HCT116 (cell line): Measurements from ENCODE around the gene WFDC6. TPM values are rescaled to one million over a fixed set of nuclear protein-coding genes. Genes with fewer than 3 reads are reported as not detected.

ENCODE experiments used
- ATAC-seq: fragments of 200-7000 bp; cut with Tn5 transposase; 2 replicates; pipeline ENCODE4 v1.9.1; 2020; ENCODE audit warnings: mild to moderate bottlenecking, moderate library complexity
- BruUV-seq: library from RNA; stranded (reverse); fragments of 400-500 nt; replicated peaks from 2 replicates; lab custom pipeline; 2021; lab: Mats Ljungman, UMichigan
- CTCF ChIA-PET: fragments of 300-600 bp; sonication (Branson Sonifier 250); formaldehyde crosslinking; loops from one replicate; lab custom pipeline; 2021; ENCODE audit warnings: antibody characterized with exemption; lab: Charles Lee
- POLR2A ChIA-PET: fragments of 300-600, 350-600 bp; sonication (Branson Sonifier 250); formaldehyde crosslinking; loops from one replicate; lab custom pipeline; 2021; ENCODE audit warnings: antibody characterized with exemption; lab: Charles Lee
- RAD21 ChIA-PET, 2 experiments: fragments of 300-600 bp; sonication (Branson Sonifier 250); formaldehyde crosslinking; loops; one replicate each; lab custom pipeline; 2023; ENCODE audit warnings: low total read pairs in 2 of 2; ENCODE audit not compliant: uncharacterized antibody in 2 of 2, unreplicated experiment in 2 of 2, low non-redundant PET in 1 of 2; lab: Charles Lee
- DNase-seq: peaks from one replicate; pipeline ENCODE4 v3.0.0-alpha.2; 2010; ENCODE audit warnings: low read depth, low spot score
- H2AFZ ChIP-seq: fragments of 200-600 bp; shearing (Covaris generic), sonication (generic); 2 replicates; pipeline ENCODE4 v1.6.1; 2017; ENCODE audit warnings: low read depth, mixed run types, mixed read lengths, antibody characterized with exemption, low read length; ENCODE audit not compliant: poor library complexity, severe bottlenecking
- H3K27ac ChIP-seq: 2 replicates; pipeline ENCODE4 v1.5.1; 2012; ENCODE audit warnings: low read depth, low read length
- H3K27me3 ChIP-seq: fragments of 200-600 bp; sonication (generic); 2 replicates; pipeline ENCODE4 v1.6.1; 2016; ENCODE audit warnings: mixed run types, low read length, mixed read lengths; ENCODE audit not compliant: insufficient read depth
- H3K36me3 ChIP-seq, 2 experiments: fragments of 200-500 bp in 1 of 2; fragments of 200-600 bp in 1 of 2; sonication (Bioruptor generic) in 1 of 2; sonication (generic) in 1 of 2; 2 replicates each; pipeline versions ENCODE4 v1.5.1 to v1.6.1; 2014 to 2016; ENCODE audit warnings: low read length in 2 of 2, inconsistent platforms in 1 of 2, mixed read lengths in 1 of 2, mixed run types in 1 of 2; ENCODE audit not compliant: insufficient read depth in 2 of 2, control insufficient read depth in 1 of 2
- H3K4me1 ChIP-seq, 2 experiments: fragments of 200-600 bp in 1 of 2; sonication (generic) in 1 of 2; 2 replicates each; pipeline versions ENCODE4 v1.5.1 to v1.6.1; 2012 to 2017; ENCODE audit warnings: low read length in 2 of 2, inconsistent platforms in 1 of 2, mild to moderate bottlenecking in 1 of 2, mixed read lengths in 1 of 2, mixed run types in 1 of 2, moderate library complexity in 1 of 2; ENCODE audit not compliant: insufficient read depth in 2 of 2, control insufficient read depth in 1 of 2
- H3K4me2 ChIP-seq: fragments of 200-600 bp; sonication (generic); 2 replicates; pipeline ENCODE4 v1.6.1; 2017; ENCODE audit warnings: mixed run types, low read length, mixed read lengths
- H3K4me3 ChIP-seq, 2 experiments: fragments of 200-600 bp in 1 of 2; sonication (generic) in 1 of 2; replicated peaks in 1 of 2; 2 replicates each; pipeline ENCODE4 v1.5.1; 2011 to 2016; ENCODE audit warnings: low read length in 2 of 2, control low read depth in 1 of 2, low read depth in 1 of 2, mild to moderate bottlenecking in 1 of 2, mixed read lengths in 1 of 2, mixed run types in 1 of 2
- H3K79me2 ChIP-seq: fragments of 200-600 bp; sonication (generic); 2 replicates; pipeline ENCODE4 v1.6.1; 2017; ENCODE audit warnings: mild to moderate bottlenecking, mixed run types, low read length, moderate library complexity, mixed read lengths; ENCODE audit not compliant: insufficient read depth
- H3K9ac ChIP-seq: fragments of 200-600 bp; sonication (generic); 2 replicates; pipeline ENCODE4 v1.6.1; 2016; ENCODE audit warnings: low read length, mixed read lengths
- H3K9me2 ChIP-seq: fragments of 200-600 bp; sonication (generic), shearing (Covaris generic); 2 replicates; pipeline ENCODE4 v1.6.1; 2017; ENCODE audit warnings: mixed run types, mild to moderate bottlenecking, moderate library complexity; ENCODE audit not compliant: insufficient read depth
- H3K9me3 ChIP-seq, 2 experiments: fragments of 200-500 bp in 1 of 2; fragments of 200-600 bp in 1 of 2; sonication (Bioruptor generic) in 1 of 2; sonication (generic) in 1 of 2; 2 replicates each; pipeline ENCODE4 v1.6.1; 2014 to 2017; ENCODE audit warnings: low read length in 2 of 2, mixed read lengths in 2 of 2, inconsistent platforms in 1 of 2, low read depth in 1 of 2, mild to moderate bottlenecking in 1 of 2, mixed run types in 1 of 2, moderate library complexity in 1 of 2; ENCODE audit not compliant: control insufficient read depth in 1 of 2, insufficient read depth in 1 of 2
- H4K20me1 ChIP-seq: fragments of 200-600 bp; sonication (generic), shearing (Covaris generic); 2 replicates; pipeline ENCODE4 v1.6.1; 2017; ENCODE audit warnings: mixed run types, mild to moderate bottlenecking, moderate library complexity; ENCODE audit not compliant: insufficient read depth
- ATF3 ChIP-seq: IDR thresholded peaks from 2 replicates; pipeline ENCODE4 v1.6.1; 2012
- CEBPB ChIP-seq: IDR thresholded peaks from 2 replicates; pipeline ENCODE4 v1.6.1; 2012; ENCODE audit warnings: low read depth
- CTCF ChIP-seq, 3 experiments: fragments of 200-600 bp in 1 of 3; sonication (generic) in 1 of 3; IDR thresholded peaks in 2 of 3; conservative IDR thresholded peaks in 1 of 3; 2 replicates each; pipeline ENCODE4 v1.5.1; 2012 to 2017; ENCODE audit warnings: low read depth in 2 of 3, low read length in 2 of 3, antibody characterized with exemption in 1 of 3, borderline replicate concordance in 1 of 3, control low read depth in 1 of 3, mild to moderate bottlenecking in 1 of 3, mixed read lengths in 1 of 3, mixed run types in 1 of 3, moderate library complexity in 1 of 3; ENCODE audit not compliant: insufficient read depth in 1 of 3
- EGR1 ChIP-seq: IDR thresholded peaks from 2 replicates; pipeline ENCODE4 v1.6.1; 2012; ENCODE audit warnings: low read depth
- ELF1 ChIP-seq: IDR thresholded peaks from 2 replicates; pipeline ENCODE4 v1.6.1; 2012; ENCODE audit warnings: low read depth, borderline replicate concordance
- EZH2phosphoT487 ChIP-seq: fragments of 200-600 bp; IDR thresholded peaks from 2 replicates; pipeline ENCODE4 v1.6.1; 2018; ENCODE audit warnings: antibody characterized with exemption, borderline replicate concordance
- FOSL1 ChIP-seq: IDR thresholded peaks from 2 replicates; pipeline ENCODE4 v1.6.1; 2012; ENCODE audit warnings: low read depth
- JUND ChIP-seq: IDR thresholded peaks from 2 replicates; pipeline ENCODE4 v1.6.1; 2012
- POLR2AphosphoS5 ChIP-seq: IDR thresholded peaks from 2 replicates; pipeline ENCODE4 v1.6.1; 2011; ENCODE audit warnings: mild to moderate bottlenecking, low read depth, low read length, moderate library complexity
- RAD21 ChIP-seq: IDR thresholded peaks from 2 replicates; pipeline ENCODE4 v1.6.1; 2012; ENCODE audit warnings: low read depth, mild to moderate bottlenecking
- REST ChIP-seq: IDR thresholded peaks from 2 replicates; pipeline ENCODE4 v1.6.1; 2012; ENCODE audit warnings: low read depth
- SIN3A ChIP-seq: IDR thresholded peaks from 2 replicates; pipeline ENCODE4 v1.6.1; 2012; ENCODE audit warnings: low read depth
- SP1 ChIP-seq: IDR thresholded peaks from 2 replicates; pipeline ENCODE4 v1.6.1; 2012; ENCODE audit warnings: low read depth
- SRF ChIP-seq: IDR thresholded peaks from 2 replicates; pipeline ENCODE4 v1.6.1; 2012; ENCODE audit warnings: low read depth
- YY1 ChIP-seq: IDR thresholded peaks from 2 replicates; pipeline ENCODE4 v1.6.1; 2011; ENCODE audit warnings: low read length, low read depth, moderate library complexity, mild to moderate bottlenecking; ENCODE audit not compliant: insufficient replicate concordance; ENCODE audit errors: extremely low read depth
- ZNF274 ChIP-seq: fragments of 200-500 bp; sonication (Bioruptor generic); IDR thresholded peaks from 2 replicates; pipeline ENCODE4 v1.6.1; 2014; ENCODE audit warnings: mild to moderate bottlenecking, low read depth, low read length, inconsistent platforms
- intact Hi-C: fragments of 100-400 bp; cut with micrococcal nuclease; formaldehyde crosslinking; loops from 2 replicates; pipeline ENCODE4 v1.10.0; 2022
- total RNA-seq: library from RNA; stranded (reverse); gene quantifications from one replicate; pipeline ENCODE4 v1.2.1, GENCODE V29; 2021; ENCODE audit not compliant: unreplicated experiment

Gene WFDC6
- total RNA-seq, 1 experiment from 2014 or later = not detected

DNA sequence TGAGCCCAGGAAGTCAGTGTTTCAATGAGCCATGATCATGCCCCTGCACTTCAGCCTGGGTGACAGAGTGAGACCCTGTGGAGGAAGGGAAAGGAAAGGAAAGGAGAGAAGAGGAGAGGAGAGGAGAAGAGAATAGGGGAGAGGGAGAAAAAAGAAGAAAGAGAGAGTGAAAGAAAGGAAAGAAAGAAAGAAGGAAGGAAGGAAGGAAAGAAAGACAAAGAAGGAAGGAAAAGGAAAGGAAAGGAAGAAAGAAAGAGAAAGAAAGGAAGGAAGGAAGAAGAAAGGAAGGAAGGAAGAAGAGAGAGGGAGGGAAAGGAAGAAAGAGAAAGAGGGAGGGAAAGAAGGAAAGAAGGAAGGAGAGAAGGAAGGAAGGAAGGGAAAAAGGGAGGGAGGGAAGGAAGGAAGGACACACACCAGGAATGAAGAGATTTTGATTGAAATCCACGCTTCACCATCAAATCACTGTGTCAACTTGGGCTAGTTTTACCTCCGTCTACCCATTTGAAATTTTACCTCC, 25.5 kb upstream of the WFDC6 start:
- CTCF ChIA-PET = interaction anchor here (0.7 kb wide), 1 partner anchor 100 kb away, joined by 3 read pairs; no protein-coding TSS in a partner anchor
- Histone ChIP-seq H3K36me3 (no peaks in the 10 kb centered on the region), H4K20me1 (no peaks in the 10 kb centered on the region), H3K4me1 (peaks cover 0 to 3% of the 10 kb centered on the region in 2 experiments; a peak in 1 of 4 replicates), H3K9me3 (no peaks in the 10 kb centered on the region), H3K9me2 (no peaks in the 10 kb centered on the region), H3K4me3 (no peak overlapping the region), H3K4me2 (no peak overlapping the region), H3K27ac (no peak overlapping the region), H3K9ac (no peak overlapping the region), H3K79me2 (no peaks in the 10 kb centered on the region), H3K27me3 (peaks cover 17% of the 10 kb centered on the region; the same call in 1 of the 2 replicates), H2AFZ (no peak overlapping the region)
- intact Hi-C loops = no loop called here
- BruUV-seq = no TSS peak
- DNase-seq = no peak
- TF ChIP-seq SRF (no peak), RAD21 (no peak), FOSL1 (no peak), POLR2AphosphoS5 (no peak), ELF1 (no peak), JUND (no peak), SIN3A (no peak), EZH2phosphoT487 (no peak)
- ATAC-seq = no peak
- RAD21 ChIA-PET = no interaction called here
- POLR2A ChIA-PET = no interaction called here

GRCh38 chr20:45555198-45555597, 15.9 kb upstream of the WFDC6 start:
- Histone ChIP-seq H3K4me1 (no peaks in the 10 kb centered on the region), H4K20me1 (no peaks in the 10 kb centered on the region), H3K4me2 (no peak overlapping the region), H3K27me3 (peaks cover 7% of the 10 kb centered on the region), H3K9me3 (no peaks in the 10 kb centered on the region), H3K4me3 (no peak overlapping the region), H3K36me3 (no peaks in the 10 kb centered on the region), H3K9me2 (no peaks in the 10 kb centered on the region), H3K27ac (no peak overlapping the region), H3K9ac (no peak overlapping the region), H2AFZ (no peak overlapping the region), H3K79me2 (no peaks in the 10 kb centered on the region)
- ATAC-seq (no peak), DNase-seq (no peak)
- ChIA-PET CTCF (no interaction called here), POLR2A (no interaction called here), RAD21 (no interaction called here)
- no TSS peak for BruUV-seq
- intact Hi-C loops = no loop called here
- no peak for TF ChIP-seq SP1
- TF ChIP-seq YY1 = no peak
- TF ChIP-seq EGR1 = no peak
- TF ChIP-seq CTCF (IDR thresholded peaks at IDR 0.05 in 2 of 3, conservative IDR thresholded peaks at IDR 0.05 in 1 of 3; ENCODE audit: borderline replicate concordance in 1 of 3, insufficient read depth in 1 of 3, low read depth in 2 of 3, low read length in 2 of 3) = no peak
- no peak for TF ChIP-seq CEBPB
- no peak for TF ChIP-seq ATF3
- TF ChIP-seq ZNF274 = no peak
- TF ChIP-seq REST = no peak
